HEK293 (cell line): ENCODE measurements around the gene MCM10.

ENCODE experiments used
- CTCF ChIA-PET: fragments of 350-600 bp; formaldehyde crosslinking; extraction: SDS; loops from one replicate; lab custom pipeline; 2021; ENCODE audit warnings: antibody characterized with exemption; lab: Yijun Ruan, JAX
- POLR2A ChIA-PET: fragments of 300-600 bp; formaldehyde crosslinking; extraction: SDS; loops from one replicate; lab custom pipeline; 2020; ENCODE audit warnings: antibody characterized with exemption, inconsistent platforms; lab: Yijun Ruan, JAX
- H3K27ac ChIP-seq: fragments of 200-500 bp; sonication (Bioruptor generic); 2 replicates; pipeline ENCODE4 v1.5.1; 2014; ENCODE audit warnings: low read depth, low read length, control low read depth, inconsistent platforms; ENCODE audit errors: extremely low read depth
- H3K36me3 ChIP-seq, 2 experiments: fragments of 200-500 bp in 1 of 2; sonication (Bioruptor generic) in 1 of 2; 1 replicate in 1 of 2; 2 replicates in 1 of 2; pipeline ENCODE4 v1.5.1; 2014 to 2017; ENCODE audit warnings: inconsistent platforms in 2 of 2, low read length in 2 of 2; ENCODE audit not compliant: control insufficient read depth in 2 of 2, insufficient read depth in 1 of 2
- H3K4me1 ChIP-seq: fragments of 200-500 bp; sonication (Bioruptor generic); 2 replicates; pipeline ENCODE4 v1.5.1; 2014; ENCODE audit warnings: mild to moderate bottlenecking, low read length, inconsistent platforms; ENCODE audit not compliant: control insufficient read depth, insufficient read depth
- H3K4me3 ChIP-seq: 2 replicates; pipeline ENCODE4 v1.5.1; 2011; ENCODE audit warnings: low read depth, mild to moderate bottlenecking, control low read depth, low read length, moderate library complexity
- H3K9me3 ChIP-seq: fragments of 200-500 bp; sonication (Bioruptor generic); 2 replicates; pipeline ENCODE4 v1.5.1; 2014; ENCODE audit warnings: low read depth, low read length, inconsistent platforms; ENCODE audit not compliant: control insufficient read depth, insufficient read depth
- GLI4 ChIP-seq: fragments of 450-650 bp; formaldehyde crosslinking; IDR thresholded peaks from 2 replicates; pipeline ENCODE4 v1.5.1; 2016; ENCODE audit warnings: missing biosample characterization, missing genetic modification characterization
- MYNN ChIP-seq: fragments of 450-650 bp; formaldehyde crosslinking; IDR thresholded peaks from 2 replicates; pipeline ENCODE4 v1.5.1; 2016; ENCODE audit warnings: missing biosample characterization, missing genetic modification characterization, borderline replicate concordance
- OVOL3 ChIP-seq: fragments of 450-650 bp; formaldehyde crosslinking; IDR thresholded peaks from 2 replicates; pipeline ENCODE4 v1.5.1; 2016; ENCODE audit warnings: missing biosample characterization, missing genetic modification characterization
- ZFP37 ChIP-seq: fragments of 450-650 bp; formaldehyde crosslinking; IDR thresholded peaks from 2 replicates; pipeline ENCODE4 v1.5.1; 2016; ENCODE audit warnings: missing biosample characterization, missing genetic modification characterization
- ZFP41 ChIP-seq: fragments of 450-650 bp; formaldehyde crosslinking; IDR thresholded peaks from 2 replicates; pipeline ENCODE4 v1.5.1; 2016; ENCODE audit warnings: missing biosample characterization, missing genetic modification characterization, borderline replicate concordance
- ZNF221 ChIP-seq: fragments of 450-650 bp; formaldehyde crosslinking; IDR thresholded peaks from 2 replicates; pipeline ENCODE4 v1.5.1; 2017; ENCODE audit warnings: missing biosample characterization, missing genetic modification characterization, borderline replicate concordance
- ZNF24 ChIP-seq: fragments of 450-650 bp; formaldehyde crosslinking; IDR thresholded peaks from 2 replicates; pipeline ENCODE4 v1.5.1; 2016; ENCODE audit warnings: missing biosample characterization, missing genetic modification characterization
- ZNF335 ChIP-seq: fragments of 450-650 bp; formaldehyde crosslinking; conservative IDR thresholded peaks from 2 replicates; pipeline ENCODE4 v1.5.1; 2016; ENCODE audit warnings: missing biosample characterization, missing genetic modification characterization
- ZNF560 ChIP-seq: fragments of 450-650 bp; formaldehyde crosslinking; IDR thresholded peaks from 2 replicates; pipeline ENCODE4 v1.5.1; 2017; ENCODE audit warnings: missing biosample characterization, missing genetic modification characterization, borderline replicate concordance
- ZNF561 ChIP-seq: fragments of 450-650 bp; IDR thresholded peaks from 2 replicates; pipeline ENCODE4 v1.5.1; 2018; ENCODE audit warnings: missing biosample characterization, missing genetic modification characterization, borderline replicate concordance
- ZNF624 ChIP-seq: fragments of 450-650 bp; formaldehyde crosslinking; IDR thresholded peaks from 2 replicates; pipeline ENCODE4 v1.5.1; 2017; ENCODE audit warnings: missing biosample characterization, missing genetic modification characterization
- ZNF626 ChIP-seq: fragments of 450-650 bp; sonication (Bioruptor Pico); formaldehyde crosslinking; IDR thresholded peaks from 2 replicates; pipeline ENCODE4 v1.5.1; 2018; ENCODE audit warnings: missing biosample characterization, missing genetic modification characterization, inconsistent platforms
- ZNF629 ChIP-seq: fragments of 450-650 bp; formaldehyde crosslinking; IDR thresholded peaks from 2 replicates; pipeline ENCODE4 v1.5.1; 2017; ENCODE audit warnings: missing biosample characterization, missing genetic modification characterization
- ZNF830 ChIP-seq: fragments of 450-650 bp; IDR thresholded peaks from 2 replicates; pipeline ENCODE4 v1.5.0; 2018; ENCODE audit warnings: missing biosample characterization, missing genetic modification characterization, low read depth, mild to moderate bottlenecking, moderate library complexity
- ZSCAN30 ChIP-seq: fragments of 450-650 bp; IDR thresholded peaks from 2 replicates; pipeline ENCODE4 v1.5.1; 2018; ENCODE audit warnings: missing biosample characterization, mild to moderate bottlenecking, missing genetic modification characterization, moderate library complexity
- TF ChIP-seq, protein P1 (sequence below): fragments of 450-650 bp; formaldehyde crosslinking; IDR thresholded peaks from 2 replicates; pipeline ENCODE4 v1.5.1; 2017; ENCODE audit warnings: missing biosample characterization, missing genetic modification characterization
- TF ChIP-seq, protein P2 (sequence below): fragments of 450-650 bp; formaldehyde crosslinking; IDR thresholded peaks from 2 replicates; pipeline ENCODE4 v1.5.1; 2016; ENCODE audit warnings: missing biosample characterization, missing genetic modification characterization, low read depth
- TF ChIP-seq, protein P3 (sequence below): fragments of 450-650 bp; formaldehyde crosslinking; optimal IDR thresholded peaks from 2 replicates; pipeline ENCODE3; 2016; ENCODE audit warnings: missing biosample characterization, mild to moderate bottlenecking, missing genetic modification characterization
- TF ChIP-seq, protein P4 (sequence below): fragments of 450-650 bp; formaldehyde crosslinking; IDR thresholded peaks from 2 replicates; pipeline ENCODE4 v1.5.1; 2016; ENCODE audit warnings: missing biosample characterization, missing genetic modification characterization
- TF ChIP-seq, protein P5 (sequence below): fragments of 450-650 bp; formaldehyde crosslinking; IDR thresholded peaks from 2 replicates; pipeline ENCODE4 v1.5.1; 2016; ENCODE audit warnings: missing biosample characterization, missing genetic modification characterization

MCM10 gene

DNA sequence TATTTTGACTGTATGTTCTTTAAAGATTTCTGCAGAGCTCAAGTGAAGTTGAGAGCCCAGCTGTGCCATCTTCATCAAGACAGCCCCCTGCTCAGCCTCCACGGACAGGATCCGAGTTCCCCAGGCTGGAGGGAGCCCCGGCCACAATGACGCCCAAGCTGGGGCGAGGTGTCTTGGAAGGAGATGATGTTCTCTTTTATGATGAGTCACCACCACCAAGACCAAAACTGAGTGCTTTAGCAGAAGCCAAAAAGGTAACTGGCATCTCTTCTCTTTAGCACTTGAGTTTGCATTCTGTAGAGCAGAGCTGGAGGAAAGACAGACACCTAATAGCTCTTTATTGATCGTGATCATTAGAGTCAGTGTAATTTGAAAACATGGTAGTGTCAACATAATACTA is 33.7 kb downstream of the MCM10 start (continued):
- TF ChIP-seq, protein P1, sequence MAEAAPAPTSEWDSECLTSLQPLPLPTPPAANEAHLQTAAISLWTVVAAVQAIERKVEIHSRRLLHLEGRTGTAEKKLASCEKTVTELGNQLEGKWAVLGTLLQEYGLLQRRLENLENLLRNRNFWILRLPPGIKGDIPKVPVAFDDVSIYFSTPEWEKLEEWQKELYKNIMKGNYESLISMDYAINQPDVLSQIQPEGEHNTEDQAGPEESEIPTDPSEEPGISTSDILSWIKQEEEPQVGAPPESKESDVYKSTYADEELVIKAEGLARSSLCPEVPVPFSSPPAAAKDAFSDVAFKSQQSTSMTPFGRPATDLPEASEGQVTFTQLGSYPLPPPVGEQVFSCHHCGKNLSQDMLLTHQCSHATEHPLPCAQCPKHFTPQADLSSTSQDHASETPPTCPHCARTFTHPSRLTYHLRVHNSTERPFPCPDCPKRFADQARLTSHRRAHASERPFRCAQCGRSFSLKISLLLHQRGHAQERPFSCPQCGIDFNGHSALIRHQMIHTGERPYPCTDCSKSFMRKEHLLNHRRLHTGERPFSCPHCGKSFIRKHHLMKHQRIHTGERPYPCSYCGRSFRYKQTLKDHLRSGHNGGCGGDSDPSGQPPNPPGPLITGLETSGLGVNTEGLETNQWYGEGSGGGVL = no peak
- TF ChIP-seq ZNF624 (tag by site-specific recombination) = no peak
- no peak for TF ChIP-seq ZNF629 (tag by site-specific recombination)

DNA sequence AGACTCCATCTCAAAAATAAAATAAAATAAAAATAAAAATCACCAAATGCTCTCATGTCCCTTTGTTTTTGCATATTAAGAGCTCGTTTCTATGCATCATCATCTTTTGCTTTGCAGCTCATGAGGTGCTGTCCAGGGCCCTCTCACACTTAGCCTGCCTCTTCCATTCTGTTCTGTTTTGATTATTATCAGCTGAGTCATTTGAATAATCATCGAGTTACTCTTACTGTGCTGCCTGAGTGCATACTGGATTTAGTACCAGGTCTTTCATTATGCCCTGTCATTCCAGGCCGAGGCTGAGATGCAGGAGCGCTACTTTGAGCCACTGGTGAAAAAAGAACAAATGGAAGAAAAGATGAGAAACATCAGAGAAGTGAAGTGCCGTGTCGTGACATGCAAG is 39.8 kb downstream of the MCM10 start:
- H3K4me1 ChIP-seq = no peaks in the 10 kb centered on the region
- no peak overlapping the region for H3K4me3 ChIP-seq
- H3K36me3 ChIP-seq = peaks cover 41 to 93% of the 10 kb centered on the region in 2 experiments
- no peak overlapping the region for H3K27ac ChIP-seq
- H3K9me3 ChIP-seq = no peaks in the 10 kb centered on the region
- TF ChIP-seq ZNF221 (tag by site-specific recombination) (no peak), ZSCAN30 (tag by site-specific recombination) (no peak), ZNF830 (tag by site-specific recombination) (no peak), MYNN (no peak), GLI4 (tag by site-specific recombination) (no peak), ZNF560 (no peak), ZNF626 (tag by site-specific recombination) (no peak), ZFP37 (no peak), ZNF24 (tag by site-specific recombination) (no peak), ZFP41 (tag by site-specific recombination) (no peak), OVOL3 (tag by site-specific recombination) (no peak), ZNF629 (tag by site-specific recombination) (no peak), ZNF335 (tag by site-specific recombination) (no peak), ZNF561 (no peak)
- TF ChIP-seq, protein P2, sequence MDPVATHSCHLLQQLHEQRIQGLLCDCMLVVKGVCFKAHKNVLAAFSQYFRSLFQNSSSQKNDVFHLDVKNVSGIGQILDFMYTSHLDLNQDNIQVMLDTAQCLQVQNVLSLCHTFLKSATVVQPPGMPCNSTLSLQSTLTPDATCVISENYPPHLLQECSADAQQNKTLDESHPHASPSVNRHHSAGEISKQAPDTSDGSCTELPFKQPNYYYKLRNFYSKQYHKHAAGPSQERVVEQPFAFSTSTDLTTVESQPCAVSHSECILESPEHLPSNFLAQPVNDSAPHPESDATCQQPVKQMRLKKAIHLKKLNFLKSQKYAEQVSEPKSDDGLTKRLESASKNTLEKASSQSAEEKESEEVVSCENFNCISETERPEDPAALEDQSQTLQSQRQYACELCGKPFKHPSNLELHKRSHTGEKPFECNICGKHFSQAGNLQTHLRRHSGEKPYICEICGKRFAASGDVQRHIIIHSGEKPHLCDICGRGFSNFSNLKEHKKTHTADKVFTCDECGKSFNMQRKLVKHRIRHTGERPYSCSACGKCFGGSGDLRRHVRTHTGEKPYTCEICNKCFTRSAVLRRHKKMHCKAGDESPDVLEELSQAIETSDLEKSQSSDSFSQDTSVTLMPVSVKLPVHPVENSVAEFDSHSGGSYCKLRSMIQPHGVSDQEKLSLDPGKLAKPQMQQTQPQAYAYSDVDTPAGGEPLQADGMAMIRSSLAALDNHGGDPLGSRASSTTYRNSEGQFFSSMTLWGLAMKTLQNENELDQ = no peak
- TF ChIP-seq, protein P3, sequence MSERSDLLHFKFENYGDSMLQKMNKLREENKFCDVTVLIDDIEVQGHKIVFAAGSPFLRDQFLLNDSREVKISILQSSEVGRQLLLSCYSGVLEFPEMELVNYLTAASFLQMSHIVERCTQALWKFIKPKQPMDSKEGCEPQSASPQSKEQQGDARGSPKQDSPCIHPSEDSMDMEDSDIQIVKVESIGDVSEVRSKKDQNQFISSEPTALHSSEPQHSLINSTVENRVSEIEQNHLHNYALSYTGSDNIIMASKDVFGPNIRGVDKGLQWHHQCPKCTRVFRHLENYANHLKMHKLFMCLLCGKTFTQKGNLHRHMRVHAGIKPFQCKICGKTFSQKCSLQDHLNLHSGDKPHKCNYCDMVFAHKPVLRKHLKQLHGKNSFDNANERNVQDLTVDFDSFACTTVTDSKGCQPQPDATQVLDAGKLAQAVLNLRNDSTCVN = no peak
- TF ChIP-seq, protein P4, sequence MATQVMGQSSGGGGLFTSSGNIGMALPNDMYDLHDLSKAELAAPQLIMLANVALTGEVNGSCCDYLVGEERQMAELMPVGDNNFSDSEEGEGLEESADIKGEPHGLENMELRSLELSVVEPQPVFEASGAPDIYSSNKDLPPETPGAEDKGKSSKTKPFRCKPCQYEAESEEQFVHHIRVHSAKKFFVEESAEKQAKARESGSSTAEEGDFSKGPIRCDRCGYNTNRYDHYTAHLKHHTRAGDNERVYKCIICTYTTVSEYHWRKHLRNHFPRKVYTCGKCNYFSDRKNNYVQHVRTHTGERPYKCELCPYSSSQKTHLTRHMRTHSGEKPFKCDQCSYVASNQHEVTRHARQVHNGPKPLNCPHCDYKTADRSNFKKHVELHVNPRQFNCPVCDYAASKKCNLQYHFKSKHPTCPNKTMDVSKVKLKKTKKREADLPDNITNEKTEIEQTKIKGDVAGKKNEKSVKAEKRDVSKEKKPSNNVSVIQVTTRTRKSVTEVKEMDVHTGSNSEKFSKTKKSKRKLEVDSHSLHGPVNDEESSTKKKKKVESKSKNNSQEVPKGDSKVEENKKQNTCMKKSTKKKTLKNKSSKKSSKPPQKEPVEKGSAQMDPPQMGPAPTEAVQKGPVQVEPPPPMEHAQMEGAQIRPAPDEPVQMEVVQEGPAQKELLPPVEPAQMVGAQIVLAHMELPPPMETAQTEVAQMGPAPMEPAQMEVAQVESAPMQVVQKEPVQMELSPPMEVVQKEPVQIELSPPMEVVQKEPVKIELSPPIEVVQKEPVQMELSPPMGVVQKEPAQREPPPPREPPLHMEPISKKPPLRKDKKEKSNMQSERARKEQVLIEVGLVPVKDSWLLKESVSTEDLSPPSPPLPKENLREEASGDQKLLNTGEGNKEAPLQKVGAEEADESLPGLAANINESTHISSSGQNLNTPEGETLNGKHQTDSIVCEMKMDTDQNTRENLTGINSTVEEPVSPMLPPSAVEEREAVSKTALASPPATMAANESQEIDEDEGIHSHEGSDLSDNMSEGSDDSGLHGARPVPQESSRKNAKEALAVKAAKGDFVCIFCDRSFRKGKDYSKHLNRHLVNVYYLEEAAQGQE (tag by site-specific recombination) = no peak
- TF ChIP-seq, protein P5, sequence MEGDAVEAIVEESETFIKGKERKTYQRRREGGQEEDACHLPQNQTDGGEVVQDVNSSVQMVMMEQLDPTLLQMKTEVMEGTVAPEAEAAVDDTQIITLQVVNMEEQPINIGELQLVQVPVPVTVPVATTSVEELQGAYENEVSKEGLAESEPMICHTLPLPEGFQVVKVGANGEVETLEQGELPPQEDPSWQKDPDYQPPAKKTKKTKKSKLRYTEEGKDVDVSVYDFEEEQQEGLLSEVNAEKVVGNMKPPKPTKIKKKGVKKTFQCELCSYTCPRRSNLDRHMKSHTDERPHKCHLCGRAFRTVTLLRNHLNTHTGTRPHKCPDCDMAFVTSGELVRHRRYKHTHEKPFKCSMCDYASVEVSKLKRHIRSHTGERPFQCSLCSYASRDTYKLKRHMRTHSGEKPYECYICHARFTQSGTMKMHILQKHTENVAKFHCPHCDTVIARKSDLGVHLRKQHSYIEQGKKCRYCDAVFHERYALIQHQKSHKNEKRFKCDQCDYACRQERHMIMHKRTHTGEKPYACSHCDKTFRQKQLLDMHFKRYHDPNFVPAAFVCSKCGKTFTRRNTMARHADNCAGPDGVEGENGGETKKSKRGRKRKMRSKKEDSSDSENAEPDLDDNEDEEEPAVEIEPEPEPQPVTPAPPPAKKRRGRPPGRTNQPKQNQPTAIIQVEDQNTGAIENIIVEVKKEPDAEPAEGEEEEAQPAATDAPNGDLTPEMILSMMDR (tag by site-specific recombination) = no peak
- ChIA-PET CTCF (no interaction called here), POLR2A (no interaction called here)
